ENCODE results near the gene ARHGAP26.

The ARHGAP26 gene

DNA sequence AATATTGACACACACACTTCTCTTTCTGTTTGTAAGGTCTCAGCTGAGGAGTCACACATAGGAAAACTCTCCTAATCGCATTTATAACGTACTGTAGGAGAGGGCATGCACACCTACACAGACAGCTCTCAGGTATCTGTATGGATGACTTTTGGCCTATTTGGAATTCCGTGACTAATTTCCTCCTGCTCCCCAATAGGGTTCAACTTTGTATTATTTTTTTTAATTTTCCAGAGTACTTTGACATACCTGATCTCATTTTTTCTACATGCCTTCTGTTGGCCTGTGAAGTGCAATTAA, 195.9 kb downstream of the ARHGAP26 start:
- H3K4me3 ChIP-seq (ENCODE audit: low read depth, low read length) = no peak overlapping the region
- DNase-seq (ENCODE audit: low read depth) = no peak
- TF ChIP-seq, protein P1, sequence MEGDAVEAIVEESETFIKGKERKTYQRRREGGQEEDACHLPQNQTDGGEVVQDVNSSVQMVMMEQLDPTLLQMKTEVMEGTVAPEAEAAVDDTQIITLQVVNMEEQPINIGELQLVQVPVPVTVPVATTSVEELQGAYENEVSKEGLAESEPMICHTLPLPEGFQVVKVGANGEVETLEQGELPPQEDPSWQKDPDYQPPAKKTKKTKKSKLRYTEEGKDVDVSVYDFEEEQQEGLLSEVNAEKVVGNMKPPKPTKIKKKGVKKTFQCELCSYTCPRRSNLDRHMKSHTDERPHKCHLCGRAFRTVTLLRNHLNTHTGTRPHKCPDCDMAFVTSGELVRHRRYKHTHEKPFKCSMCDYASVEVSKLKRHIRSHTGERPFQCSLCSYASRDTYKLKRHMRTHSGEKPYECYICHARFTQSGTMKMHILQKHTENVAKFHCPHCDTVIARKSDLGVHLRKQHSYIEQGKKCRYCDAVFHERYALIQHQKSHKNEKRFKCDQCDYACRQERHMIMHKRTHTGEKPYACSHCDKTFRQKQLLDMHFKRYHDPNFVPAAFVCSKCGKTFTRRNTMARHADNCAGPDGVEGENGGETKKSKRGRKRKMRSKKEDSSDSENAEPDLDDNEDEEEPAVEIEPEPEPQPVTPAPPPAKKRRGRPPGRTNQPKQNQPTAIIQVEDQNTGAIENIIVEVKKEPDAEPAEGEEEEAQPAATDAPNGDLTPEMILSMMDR (IDR thresholded peaks at IDR 0.05; ENCODE audit: control insufficient read depth, extremely low read depth, insufficient read depth) = no peak

DNA sequence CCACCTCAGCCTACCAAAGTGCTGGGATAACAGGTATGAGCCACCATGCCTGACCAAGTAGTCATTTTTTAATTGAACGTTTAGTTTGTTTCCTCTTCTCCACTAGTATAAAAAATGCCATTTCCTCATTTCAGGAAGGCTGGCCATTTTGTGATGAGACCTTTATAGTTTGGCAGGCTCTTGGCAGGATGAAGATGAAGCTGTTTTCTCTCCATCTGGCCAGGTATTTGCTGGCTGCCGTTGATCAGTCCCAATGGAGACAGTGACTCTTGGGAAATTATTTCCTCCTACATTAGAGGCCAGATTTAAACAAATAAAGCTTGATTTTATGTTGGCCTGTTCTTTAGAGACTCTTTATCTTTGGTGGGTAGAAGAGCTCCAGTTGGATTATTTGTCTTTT, 199.0 kb downstream of the ARHGAP26 start:
- H3K4me3 ChIP-seq (ENCODE audit: low read depth, low read length) = no peak overlapping the region
- no peak for DNase-seq (ENCODE audit: low read depth)
- TF ChIP-seq, protein P1 (IDR thresholded peaks at IDR 0.05; ENCODE audit: control insufficient read depth, extremely low read depth, insufficient read depth) = no peak

DNA sequence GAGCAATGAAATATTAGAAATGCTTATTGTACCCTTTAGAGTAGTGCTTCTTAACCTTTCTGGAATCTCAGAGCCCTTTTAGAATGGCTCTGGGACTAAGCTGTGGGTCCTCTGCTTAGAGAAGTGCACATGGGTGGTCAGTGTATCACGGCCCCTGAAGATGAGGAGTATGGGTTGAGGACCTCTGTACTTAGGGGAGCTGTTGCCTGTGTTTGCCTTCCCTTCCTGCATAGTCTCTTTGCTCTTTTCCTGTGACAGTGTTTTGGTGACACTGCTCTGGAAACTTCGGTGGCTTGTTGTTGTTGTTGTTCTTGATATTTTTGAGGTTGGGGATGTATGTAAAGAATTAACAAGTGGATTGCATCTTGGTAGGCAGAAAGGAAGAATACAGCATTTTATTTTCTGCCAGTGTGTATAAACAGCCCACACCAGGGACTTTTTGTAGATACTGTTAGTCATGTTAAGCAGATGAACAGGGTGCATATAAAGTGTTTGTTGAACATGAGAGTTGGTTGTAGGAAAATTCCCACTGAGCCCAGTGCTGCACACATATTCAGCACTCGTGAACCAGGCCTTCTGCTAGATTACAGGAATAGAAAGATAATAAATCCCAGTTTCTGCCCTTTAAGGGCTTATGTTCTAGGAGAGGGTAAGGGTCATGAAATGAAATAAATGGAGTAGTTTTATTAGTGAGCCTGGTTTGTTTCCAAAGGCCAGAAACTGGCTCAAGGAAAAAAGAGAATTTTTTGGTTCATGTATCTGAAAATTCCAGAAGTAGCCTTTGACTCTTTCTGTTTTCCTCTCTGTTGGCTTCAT, 199.7 kb downstream of the ARHGAP26 start:
- no peak overlapping the region for H3K4me3 ChIP-seq (ENCODE audit: low read depth, low read length)
- DNase-seq (ENCODE audit: low read depth) = no peak
- TF ChIP-seq, protein P1 (IDR thresholded peaks at IDR 0.05; ENCODE audit: control insufficient read depth, extremely low read depth, insufficient read depth) = no peak

DNA sequence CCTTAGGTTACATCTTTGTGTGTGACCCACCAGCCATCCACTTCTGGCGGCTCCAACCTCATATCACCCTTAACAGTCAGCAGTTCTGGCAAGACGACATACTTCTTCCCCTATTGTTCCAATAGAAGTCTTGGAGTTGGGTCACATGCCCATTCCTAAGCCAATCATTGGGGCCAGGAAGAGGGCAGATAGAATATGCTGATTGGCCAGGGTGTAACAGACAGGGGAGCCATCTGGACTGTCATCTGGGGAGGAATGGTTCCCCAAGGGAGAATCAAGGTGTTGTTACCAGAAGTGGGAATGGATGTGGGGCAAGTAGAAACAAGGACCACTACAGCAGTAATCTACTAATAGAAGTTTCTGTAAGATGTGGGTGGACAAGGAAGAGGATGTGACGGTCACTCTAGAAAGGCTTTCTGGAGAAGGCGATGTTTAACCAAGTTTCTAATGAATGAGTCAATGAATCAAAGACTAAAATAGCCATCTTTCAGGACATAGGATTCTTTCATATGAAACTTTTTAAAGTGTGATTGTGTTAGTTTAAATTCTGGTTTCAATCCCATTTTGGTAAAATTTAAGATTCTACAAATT, 200.4 kb downstream of the ARHGAP26 start:
- no peak for DNase-seq (ENCODE audit: low read depth)
- no peak overlapping the region for H3K4me3 ChIP-seq (ENCODE audit: low read depth, low read length)
- TF ChIP-seq, protein P1 (IDR thresholded peaks at IDR 0.05; ENCODE audit: control insufficient read depth, extremely low read depth, insufficient read depth) = no peak

DNA sequence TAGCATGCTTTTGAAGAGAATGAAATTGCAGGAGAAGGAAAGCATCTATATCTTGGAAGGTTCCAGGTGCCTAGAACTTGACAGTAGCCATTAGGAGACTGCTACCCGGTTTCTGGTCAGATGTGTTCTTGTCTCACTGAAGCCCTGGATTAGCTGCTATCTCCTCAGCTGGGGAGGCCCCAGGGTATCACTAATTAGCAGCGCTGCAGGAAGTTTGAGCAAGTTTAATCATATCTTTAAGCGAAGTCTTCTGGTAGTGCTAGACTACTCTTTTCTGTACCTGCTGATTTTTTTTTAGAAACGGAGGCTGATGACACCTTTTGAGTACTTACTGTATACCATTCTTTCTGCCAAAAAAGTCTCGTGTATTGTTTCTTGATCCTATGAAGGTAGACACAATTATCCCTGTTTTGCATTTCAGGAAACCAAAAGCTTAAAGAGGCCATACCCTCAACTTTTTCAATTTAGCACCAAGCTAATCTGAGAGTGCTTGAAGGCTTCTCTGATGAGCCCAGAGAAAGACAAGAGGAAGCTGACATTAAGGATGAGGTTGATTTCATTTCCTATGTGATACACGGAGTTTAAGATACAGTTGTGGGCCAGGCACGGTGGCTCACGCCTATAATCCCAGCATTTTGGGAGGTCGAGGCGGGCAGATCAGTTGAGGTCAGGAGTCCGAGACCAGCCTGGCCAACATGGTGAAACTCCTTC, 201.3 kb downstream of the ARHGAP26 start:
- TF ChIP-seq, protein P1 (IDR thresholded peaks at IDR 0.05; ENCODE audit: control insufficient read depth, extremely low read depth, insufficient read depth) = no peak
- H3K4me3 ChIP-seq (ENCODE audit: low read depth, low read length) = no peak overlapping the region
- DNase-seq (ENCODE audit: low read depth) = no peak

DNA sequence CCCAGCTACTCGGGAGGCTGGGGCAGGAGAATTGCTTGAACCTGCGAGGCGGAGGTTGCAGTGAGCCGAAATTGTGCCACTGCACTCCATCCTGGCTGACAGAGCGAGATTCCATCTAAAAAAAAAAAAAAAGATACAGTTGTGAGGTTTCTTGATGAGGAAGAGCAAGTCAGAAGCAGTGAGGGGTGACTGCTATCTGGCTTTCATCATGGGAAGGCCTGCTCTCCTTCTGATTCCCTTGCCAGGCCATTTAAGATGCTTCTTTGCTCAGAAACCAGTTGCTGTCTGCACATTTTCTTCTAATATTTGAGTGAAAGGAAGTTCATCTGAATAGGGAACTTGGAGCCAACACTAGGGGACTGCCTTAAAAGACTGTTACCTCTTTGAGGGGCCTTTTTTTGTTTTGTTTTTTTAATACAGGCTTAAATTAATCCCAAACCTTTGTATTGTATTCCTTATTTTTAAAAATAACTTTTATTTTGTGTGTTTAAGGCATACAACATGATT, 201.9 kb downstream of the ARHGAP26 start:
- TF ChIP-seq, protein P1 (IDR thresholded peaks at IDR 0.05; ENCODE audit: control insufficient read depth, extremely low read depth, insufficient read depth) = no peak
- H3K4me3 ChIP-seq (ENCODE audit: low read depth, low read length) = no peak overlapping the region
- no peak for DNase-seq (ENCODE audit: low read depth)

Measured in LNCaP clone FGC (cell line).